ENCODE data around the gene CFAP20. TPM values are rescaled to one million over a fixed set of nuclear protein-coding genes. Genes with fewer than 3 reads are reported as not detected.
A peak's percentile ranks its signal among the peaks of the same experiment; 100 is the strongest.

Gene CFAP20
- total RNA-seq, 1 donor from 2014 or later: 48.6 TPM

GRCh38 chr16:58109881-58110280, 19.3 kb downstream of the CFAP20 start:
- H3K27me3 Mint-ChIP-seq (ENCODE audit: unreplicated experiment): no peaks in the 10 kb centered on the region

DNA sequence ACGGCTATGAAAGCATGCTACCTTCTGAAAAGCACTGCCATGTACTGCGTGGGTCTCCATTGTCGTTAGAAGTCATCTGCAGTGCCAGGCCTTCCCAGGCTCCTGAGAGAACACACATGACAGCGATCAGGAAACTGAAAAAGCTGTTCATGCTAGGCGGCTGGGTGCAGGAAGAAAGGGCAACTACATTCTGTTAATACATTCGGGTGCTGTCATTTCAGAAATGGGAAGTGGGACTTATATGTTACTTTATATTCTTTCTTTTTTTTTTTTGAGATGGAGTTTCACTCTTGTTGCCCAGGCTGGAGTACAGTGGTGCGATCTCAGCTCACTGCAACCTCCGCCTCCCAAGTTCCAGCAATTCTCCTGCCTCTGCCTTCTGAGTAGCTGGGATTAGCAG, 19.9 kb downstream of the CFAP20 start:
- Mint-ChIP-seq H3K27me3 (ENCODE audit: unreplicated experiment) (no peaks in the 10 kb centered on the region), H3K36me3 (ENCODE audit: unreplicated experiment) (peaks cover 14% of the 10 kb centered on the region), H3K27ac (ENCODE audit: unreplicated experiment) (no peak overlapping the region), H3K4me1 (ENCODE audit: low read depth, unreplicated experiment) (peaks cover 3% of the 10 kb centered on the region), H3K4me3 (ENCODE audit: unreplicated experiment) (no peak overlapping the region), H3K9me3 (ENCODE audit: unreplicated experiment) (no peaks in the 10 kb centered on the region)
- TF ChIP-seq, protein P1, sequence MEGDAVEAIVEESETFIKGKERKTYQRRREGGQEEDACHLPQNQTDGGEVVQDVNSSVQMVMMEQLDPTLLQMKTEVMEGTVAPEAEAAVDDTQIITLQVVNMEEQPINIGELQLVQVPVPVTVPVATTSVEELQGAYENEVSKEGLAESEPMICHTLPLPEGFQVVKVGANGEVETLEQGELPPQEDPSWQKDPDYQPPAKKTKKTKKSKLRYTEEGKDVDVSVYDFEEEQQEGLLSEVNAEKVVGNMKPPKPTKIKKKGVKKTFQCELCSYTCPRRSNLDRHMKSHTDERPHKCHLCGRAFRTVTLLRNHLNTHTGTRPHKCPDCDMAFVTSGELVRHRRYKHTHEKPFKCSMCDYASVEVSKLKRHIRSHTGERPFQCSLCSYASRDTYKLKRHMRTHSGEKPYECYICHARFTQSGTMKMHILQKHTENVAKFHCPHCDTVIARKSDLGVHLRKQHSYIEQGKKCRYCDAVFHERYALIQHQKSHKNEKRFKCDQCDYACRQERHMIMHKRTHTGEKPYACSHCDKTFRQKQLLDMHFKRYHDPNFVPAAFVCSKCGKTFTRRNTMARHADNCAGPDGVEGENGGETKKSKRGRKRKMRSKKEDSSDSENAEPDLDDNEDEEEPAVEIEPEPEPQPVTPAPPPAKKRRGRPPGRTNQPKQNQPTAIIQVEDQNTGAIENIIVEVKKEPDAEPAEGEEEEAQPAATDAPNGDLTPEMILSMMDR (IDR thresholded peaks at IDR 0.05; ENCODE audit: partially characterized antibody, unreplicated experiment): no peak
- DNase-seq: no peak

More at GRCh38 chr16:58109881-58110280, 19.3 kb downstream of the CFAP20 start:
- TF ChIP-seq, protein P1 (IDR thresholded peaks at IDR 0.05; ENCODE audit: partially characterized antibody, unreplicated experiment): no peak
- Mint-ChIP-seq H3K4me1 (ENCODE audit: low read depth, unreplicated experiment) (peaks cover 3% of the 10 kb centered on the region), H3K4me3 (ENCODE audit: unreplicated experiment) (no peak overlapping the region), H3K9me3 (ENCODE audit: unreplicated experiment) (no peaks in the 10 kb centered on the region), H3K36me3 (ENCODE audit: unreplicated experiment) (peaks cover 14% of the 10 kb centered on the region), H3K27ac (ENCODE audit: unreplicated experiment) (peak overlapping the region; percentile 14)
- no peak for DNase-seq

DNA sequence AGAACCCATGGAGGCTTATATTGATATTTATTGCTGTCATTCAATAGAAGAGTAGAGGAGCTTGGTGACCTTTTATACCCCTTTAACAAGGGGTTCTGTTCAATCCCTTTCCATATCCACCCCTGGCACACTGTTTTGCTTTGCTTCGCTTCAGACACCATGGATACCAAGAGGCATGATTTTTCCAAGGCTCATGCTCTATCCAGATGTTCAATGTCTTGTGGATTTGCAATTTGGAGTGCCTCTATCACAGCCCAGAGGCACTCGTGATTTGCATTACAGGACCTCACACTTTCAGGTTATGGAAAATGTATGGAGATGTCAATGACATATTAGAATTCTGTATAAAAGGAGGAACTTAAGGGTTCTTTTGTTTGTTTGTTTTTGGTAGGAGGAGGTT, 21.5 kb downstream of the CFAP20 start:
- no peak for DNase-seq
- peaks cover under 1% of the 10 kb centered on the region for H3K9me3 Mint-ChIP-seq (ENCODE audit: unreplicated experiment)
- H3K27me3 Mint-ChIP-seq (ENCODE audit: unreplicated experiment): peaks cover 2% of the 10 kb centered on the region
- H3K27ac Mint-ChIP-seq (ENCODE audit: unreplicated experiment): no peak overlapping the region
- H3K36me3 Mint-ChIP-seq (ENCODE audit: unreplicated experiment): peaks cover under 1% of the 10 kb centered on the region
- H3K4me3 Mint-ChIP-seq (ENCODE audit: unreplicated experiment): no peak overlapping the region
- peaks cover 5% of the 10 kb centered on the region for H3K4me1 Mint-ChIP-seq (ENCODE audit: low read depth, unreplicated experiment)
- TF ChIP-seq, protein P1 (IDR thresholded peaks at IDR 0.05; ENCODE audit: partially characterized antibody, unreplicated experiment): no peak

DNA sequence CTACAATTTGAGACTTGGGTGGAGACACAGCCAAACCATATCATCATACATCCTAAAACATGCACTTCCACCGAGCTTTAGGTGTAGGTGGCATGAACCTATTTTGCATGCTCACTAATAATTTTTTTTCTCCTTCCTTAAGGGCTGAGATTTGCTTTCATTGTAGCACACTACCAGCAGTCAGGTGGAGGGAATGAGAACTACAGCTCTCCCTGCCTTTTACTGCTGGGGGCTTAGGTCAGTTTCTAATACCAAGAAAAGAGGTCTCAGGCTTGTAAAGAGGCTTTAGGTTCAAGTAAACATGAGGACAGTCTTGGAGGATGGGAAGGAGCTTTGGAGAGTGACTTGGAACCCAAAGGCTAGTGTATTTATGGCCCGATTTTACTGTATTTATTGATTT, 22.0 kb downstream of the CFAP20 start:
- Mint-ChIP-seq H3K9me3 (ENCODE audit: unreplicated experiment) (peaks cover 2% of the 10 kb centered on the region), H3K27ac (ENCODE audit: unreplicated experiment) (no peak overlapping the region), H3K36me3 (ENCODE audit: unreplicated experiment) (no peaks in the 10 kb centered on the region), H3K4me1 (ENCODE audit: low read depth, unreplicated experiment) (peaks cover 8% of the 10 kb centered on the region), H3K4me3 (ENCODE audit: unreplicated experiment) (no peak overlapping the region), H3K27me3 (ENCODE audit: unreplicated experiment) (peaks cover 4% of the 10 kb centered on the region)
- TF ChIP-seq, protein P1 (IDR thresholded peaks at IDR 0.05; ENCODE audit: partially characterized antibody, unreplicated experiment): no peak
- no peak for DNase-seq

DNA sequence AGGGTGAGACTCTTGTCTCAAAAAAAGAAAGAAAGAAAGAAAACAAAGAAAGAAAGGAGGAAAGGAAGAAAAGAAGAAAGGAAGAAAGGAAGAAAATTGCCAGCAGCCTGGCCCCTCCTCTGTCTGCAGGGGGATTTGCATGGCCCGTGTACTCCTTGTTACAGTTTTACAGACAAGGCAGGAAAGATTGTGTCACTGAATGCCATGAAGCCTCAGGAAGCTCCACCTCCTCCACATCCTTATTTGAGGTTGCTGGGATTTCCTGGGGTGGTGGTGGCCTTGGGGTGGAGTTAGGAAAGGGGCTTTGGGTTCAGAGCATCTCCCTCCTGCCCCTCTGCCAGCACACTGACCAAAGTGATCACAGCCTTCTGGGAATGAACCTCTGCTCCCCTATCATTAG, 23.6 kb downstream of the CFAP20 start:
- Mint-ChIP-seq H3K9me3 (ENCODE audit: unreplicated experiment) (peaks cover 2% of the 10 kb centered on the region), H3K4me1 (ENCODE audit: low read depth, unreplicated experiment) (peaks cover 5% of the 10 kb centered on the region), H3K36me3 (ENCODE audit: unreplicated experiment) (no peaks in the 10 kb centered on the region), H3K27me3 (ENCODE audit: unreplicated experiment) (peaks cover 4% of the 10 kb centered on the region), H3K4me3 (ENCODE audit: unreplicated experiment) (no peak overlapping the region), H3K27ac (ENCODE audit: unreplicated experiment) (no peak overlapping the region)
- TF ChIP-seq, protein P1 (IDR thresholded peaks at IDR 0.05; ENCODE audit: partially characterized antibody, unreplicated experiment): no peak
- no peak for DNase-seq
